ENCODE measurements around the gene SPAST.

Gene SPAST

DNA sequence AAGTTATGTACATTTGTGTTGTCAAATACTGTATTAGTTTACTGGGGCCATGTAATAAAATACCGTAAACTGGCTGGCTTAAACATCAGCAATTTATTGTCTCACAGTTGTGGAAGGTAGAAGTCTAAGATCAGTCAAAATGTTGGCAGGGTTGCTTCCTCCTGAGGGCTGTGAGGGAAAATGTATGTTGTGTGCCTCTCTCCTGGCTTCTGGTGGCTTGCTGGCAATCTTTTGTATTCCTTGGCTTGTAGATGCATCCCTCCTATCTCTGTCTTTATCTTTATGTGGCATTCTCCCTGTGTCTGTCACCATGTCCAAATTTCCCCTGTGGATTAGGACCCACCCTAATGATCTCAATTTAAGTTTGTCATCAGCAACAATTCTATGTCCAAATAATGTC, 65.3 kb downstream of the SPAST start:
- no peak for DNase-seq (ENCODE audit: low read depth in 1 of 2, low spot score in 1 of 2)
- Histone ChIP-seq H3K27ac (replicated peaks) (no peak overlapping the region), H3K27me3 (ENCODE audit: insufficient read depth, poor library complexity, severe bottlenecking) (no peaks in the 10 kb centered on the region), H3K4me3 (replicated peaks; ENCODE audit: insufficient read depth, low read length) (no peak overlapping the region)
- TF ChIP-seq GABPA (IDR thresholded peaks at IDR 0.05; ENCODE audit: low read depth) = no peak
- no peak for TF ChIP-seq SPI1 (IDR thresholded peaks at IDR 0.05; ENCODE audit: borderline replicate concordance, low read depth)
- no peak for TF ChIP-seq REST (IDR thresholded peaks at IDR 0.05; ENCODE audit: insufficient replicate concordance, low read depth)
- no peak for TF ChIP-seq POLR2AphosphoS5 (IDR thresholded peaks at IDR 0.05; ENCODE audit: low read depth)
- TF ChIP-seq, protein P1, sequence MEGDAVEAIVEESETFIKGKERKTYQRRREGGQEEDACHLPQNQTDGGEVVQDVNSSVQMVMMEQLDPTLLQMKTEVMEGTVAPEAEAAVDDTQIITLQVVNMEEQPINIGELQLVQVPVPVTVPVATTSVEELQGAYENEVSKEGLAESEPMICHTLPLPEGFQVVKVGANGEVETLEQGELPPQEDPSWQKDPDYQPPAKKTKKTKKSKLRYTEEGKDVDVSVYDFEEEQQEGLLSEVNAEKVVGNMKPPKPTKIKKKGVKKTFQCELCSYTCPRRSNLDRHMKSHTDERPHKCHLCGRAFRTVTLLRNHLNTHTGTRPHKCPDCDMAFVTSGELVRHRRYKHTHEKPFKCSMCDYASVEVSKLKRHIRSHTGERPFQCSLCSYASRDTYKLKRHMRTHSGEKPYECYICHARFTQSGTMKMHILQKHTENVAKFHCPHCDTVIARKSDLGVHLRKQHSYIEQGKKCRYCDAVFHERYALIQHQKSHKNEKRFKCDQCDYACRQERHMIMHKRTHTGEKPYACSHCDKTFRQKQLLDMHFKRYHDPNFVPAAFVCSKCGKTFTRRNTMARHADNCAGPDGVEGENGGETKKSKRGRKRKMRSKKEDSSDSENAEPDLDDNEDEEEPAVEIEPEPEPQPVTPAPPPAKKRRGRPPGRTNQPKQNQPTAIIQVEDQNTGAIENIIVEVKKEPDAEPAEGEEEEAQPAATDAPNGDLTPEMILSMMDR (IDR thresholded peaks at IDR 0.05; ENCODE audit: insufficient read depth, low read length) = no peak

DNA sequence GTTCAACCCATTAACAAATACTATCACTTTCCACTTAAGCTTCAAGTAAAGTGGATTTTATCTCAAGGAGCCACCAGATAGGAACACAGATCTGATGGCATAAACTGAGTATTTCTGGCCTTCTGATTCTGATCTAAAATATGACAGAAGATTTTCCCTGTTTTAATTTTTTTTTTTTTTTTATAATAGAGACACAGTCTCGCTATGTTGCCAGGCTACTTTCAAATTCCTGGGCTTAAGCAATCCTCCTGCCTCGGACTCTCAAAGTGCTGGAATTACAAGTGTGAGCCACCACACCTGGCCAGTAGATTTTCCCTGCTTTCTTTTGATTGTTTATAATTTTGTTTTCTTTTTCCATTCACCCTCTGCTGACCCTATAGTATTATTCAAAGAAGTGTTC, 65.7 kb downstream of the SPAST start:
- TF ChIP-seq SPI1 (IDR thresholded peaks at IDR 0.05; ENCODE audit: borderline replicate concordance, low read depth) (no peak), GABPA (IDR thresholded peaks at IDR 0.05; ENCODE audit: low read depth) (no peak), REST (IDR thresholded peaks at IDR 0.05; ENCODE audit: insufficient replicate concordance, low read depth) (no peak), POLR2AphosphoS5 (IDR thresholded peaks at IDR 0.05; ENCODE audit: low read depth) (no peak)
- TF ChIP-seq, protein P1 (IDR thresholded peaks at IDR 0.05; ENCODE audit: insufficient read depth, low read length) = no peak
- Histone ChIP-seq H3K27ac (replicated peaks) (no peak overlapping the region), H3K27me3 (ENCODE audit: insufficient read depth, poor library complexity, severe bottlenecking) (no peaks in the 10 kb centered on the region), H3K4me3 (replicated peaks; ENCODE audit: insufficient read depth, low read length) (no peak overlapping the region)
- DNase-seq (ENCODE audit: low read depth in 1 of 2, low spot score in 1 of 2) = no peak

DNA sequence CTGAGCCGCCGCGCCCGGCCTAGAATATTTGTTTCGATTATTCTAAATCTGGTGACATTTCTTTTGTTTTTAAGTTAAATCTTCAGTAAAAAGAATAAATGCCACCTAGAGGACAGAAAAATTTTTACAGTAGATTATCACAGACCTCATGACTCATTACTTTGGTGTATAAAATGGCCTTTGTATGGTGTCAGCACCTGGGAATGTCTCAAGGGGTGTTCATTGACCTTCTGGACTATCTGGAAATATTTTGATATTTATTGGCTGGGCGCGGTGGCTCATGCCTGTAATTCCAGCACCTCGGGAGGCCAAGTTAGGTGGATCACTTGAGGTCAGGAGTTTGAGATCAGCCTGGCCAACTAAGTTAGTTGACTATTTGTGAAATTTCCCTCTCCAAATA, 72.1 kb downstream of the SPAST start:
- peak in 1 of 2 experiments; percentile 2 for DNase-seq (ENCODE audit: low read depth in 1 of 2, low spot score in 1 of 2)
- no peak overlapping the region for H3K27ac ChIP-seq (replicated peaks)
- no peak overlapping the region for H3K4me3 ChIP-seq (replicated peaks; ENCODE audit: insufficient read depth, low read length)

More for the DNA sequence above, 72.1 kb downstream of the SPAST start:
- no peak for TF ChIP-seq POLR2AphosphoS5 (IDR thresholded peaks at IDR 0.05; ENCODE audit: low read depth)
- TF ChIP-seq REST (IDR thresholded peaks at IDR 0.05; ENCODE audit: insufficient replicate concordance, low read depth) = no peak
- no peak for TF ChIP-seq SPI1 (IDR thresholded peaks at IDR 0.05; ENCODE audit: borderline replicate concordance, low read depth)
- TF ChIP-seq, protein P1 (IDR thresholded peaks at IDR 0.05; ENCODE audit: insufficient read depth, low read length) = no peak
- no peak for TF ChIP-seq GABPA (IDR thresholded peaks at IDR 0.05; ENCODE audit: low read depth)
- H3K27me3 ChIP-seq (ENCODE audit: insufficient read depth, poor library complexity, severe bottlenecking) = no peaks in the 10 kb centered on the region

Data from HL-60 (cell line).